A549 (cell line): ENCODE measurements around the gene NDUFS3.

Experiments
- CHD2 ChIP-seq: fragments of 150-350 bp; IDR thresholded peaks from 2 replicates; pipeline ENCODE4 v1.6.1; 2014; ENCODE audit warnings: low read length; ENCODE audit not compliant: partially characterized antibody
- JUNB ChIP-seq: fragments of >200 bp; sonication (Bioruptor Twin); formaldehyde crosslinking; IDR thresholded peaks from 2 replicates; pipeline ENCODE4 v1.6.1; 2016
- POLR2A ChIP-seq: IDR thresholded peaks from 2 replicates; pipeline ENCODE4 v1.6.1; 2012; ENCODE audit warnings: mild to moderate bottlenecking, low read length
- RAD21 ChIP-seq, 2 experiments: fragments of >200 bp in 1 of 2; sonication (Bioruptor Twin) in 1 of 2; formaldehyde crosslinking in 1 of 2; IDR thresholded peaks in 1 of 2; conservative IDR thresholded peaks in 1 of 2; 2 replicates in 1 of 2; 3 replicates in 1 of 2; pipeline ENCODE4 v1.6.1; 2012 to 2018; ENCODE audit warnings: inconsistent platforms in 1 of 2
- RARB ChIP-seq: fragments of 250-450 bp; sonication (Bioruptor Pico); IDR thresholded peaks from 2 replicates; pipeline ENCODE4 v1.8.0; 2021; ENCODE audit warnings: mild to moderate bottlenecking, moderate library complexity
- USF2 ChIP-seq: fragments of 450-650 bp; IDR thresholded peaks from 2 replicates; pipeline ENCODE4 v1.6.1; 2014; ENCODE audit warnings: antibody characterized with exemption
- TF ChIP-seq, protein P1 (sequence below): fragments of >200 bp; sonication (Bioruptor Twin); formaldehyde crosslinking; IDR thresholded peaks from 3 replicates; pipeline ENCODE4 v1.5.1; 2016
- TF ChIP-seq, protein P2 (sequence below): IDR thresholded peaks from 2 replicates; pipeline ENCODE4 v1.6.1; 2012

DNA sequence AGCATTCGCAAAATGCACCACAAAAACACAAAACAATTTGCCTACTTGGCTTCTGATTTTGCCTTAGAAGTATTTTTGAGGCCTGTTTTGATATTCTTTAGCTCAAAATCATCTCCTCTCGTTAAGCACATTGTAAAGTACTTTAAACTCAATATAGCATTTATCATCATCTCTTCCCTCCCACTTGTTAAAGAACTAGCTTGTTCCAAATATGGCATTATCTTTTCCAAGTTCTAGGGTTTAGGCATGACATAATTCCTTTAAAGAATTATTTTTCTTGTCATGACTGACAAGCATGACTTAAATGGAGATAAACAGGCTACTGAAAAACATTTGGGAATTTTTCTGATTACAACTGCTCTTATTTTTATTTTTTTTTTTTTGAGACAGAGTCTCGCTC lies 47.2 kb upstream of the NDUFS3 start:
- TF ChIP-seq USF2 (no peak), RAD21 (conservative IDR thresholded peaks at IDR 0.05 in 1 of 2, IDR thresholded peaks at IDR 0.05 in 1 of 2) (no peak), JUNB (no peak), RARB (CRISPR knock-in tag) (no peak), CHD2 (no peak), POLR2A (no peak)
- TF ChIP-seq, protein P1, sequence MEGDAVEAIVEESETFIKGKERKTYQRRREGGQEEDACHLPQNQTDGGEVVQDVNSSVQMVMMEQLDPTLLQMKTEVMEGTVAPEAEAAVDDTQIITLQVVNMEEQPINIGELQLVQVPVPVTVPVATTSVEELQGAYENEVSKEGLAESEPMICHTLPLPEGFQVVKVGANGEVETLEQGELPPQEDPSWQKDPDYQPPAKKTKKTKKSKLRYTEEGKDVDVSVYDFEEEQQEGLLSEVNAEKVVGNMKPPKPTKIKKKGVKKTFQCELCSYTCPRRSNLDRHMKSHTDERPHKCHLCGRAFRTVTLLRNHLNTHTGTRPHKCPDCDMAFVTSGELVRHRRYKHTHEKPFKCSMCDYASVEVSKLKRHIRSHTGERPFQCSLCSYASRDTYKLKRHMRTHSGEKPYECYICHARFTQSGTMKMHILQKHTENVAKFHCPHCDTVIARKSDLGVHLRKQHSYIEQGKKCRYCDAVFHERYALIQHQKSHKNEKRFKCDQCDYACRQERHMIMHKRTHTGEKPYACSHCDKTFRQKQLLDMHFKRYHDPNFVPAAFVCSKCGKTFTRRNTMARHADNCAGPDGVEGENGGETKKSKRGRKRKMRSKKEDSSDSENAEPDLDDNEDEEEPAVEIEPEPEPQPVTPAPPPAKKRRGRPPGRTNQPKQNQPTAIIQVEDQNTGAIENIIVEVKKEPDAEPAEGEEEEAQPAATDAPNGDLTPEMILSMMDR = no peak
- TF ChIP-seq, protein P2, sequence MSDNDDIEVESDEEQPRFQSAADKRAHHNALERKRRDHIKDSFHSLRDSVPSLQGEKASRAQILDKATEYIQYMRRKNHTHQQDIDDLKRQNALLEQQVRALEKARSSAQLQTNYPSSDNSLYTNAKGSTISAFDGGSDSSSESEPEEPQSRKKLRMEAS = no peak
